Endometrial microvascular endothelial cells (primary cell): Measurements from ENCODE around the gene TMEM202. TPM values are rescaled to one million over a fixed set of nuclear protein-coding genes. Genes with fewer than 3 reads are reported as not detected.
"Not testable (repeated sequence)": the region's sequence is repeated elsewhere in the genome, so short reads cannot be mapped to it uniquely, and the experiment has no call there.

Experiments used
- in situ Hi-C: cut with HindIII; loops from 2 replicates; pipeline ENCODE4 v1.10.0; 2017; ENCODE audit warnings: low sequenced_read_pairs, low pct_unique_long_range_greater_than_20kb; ENCODE audit errors: inconsistent ontology term
- total RNA-seq: library from RNA; depleted of rRNA; stranded (reverse); fragments of >200 nt; gene quantifications from one replicate; pipeline ENCODE4 v1.2.3, GENCODE V29; 2015; ENCODE audit errors: inconsistent ontology term

The TMEM202 gene, protein sequence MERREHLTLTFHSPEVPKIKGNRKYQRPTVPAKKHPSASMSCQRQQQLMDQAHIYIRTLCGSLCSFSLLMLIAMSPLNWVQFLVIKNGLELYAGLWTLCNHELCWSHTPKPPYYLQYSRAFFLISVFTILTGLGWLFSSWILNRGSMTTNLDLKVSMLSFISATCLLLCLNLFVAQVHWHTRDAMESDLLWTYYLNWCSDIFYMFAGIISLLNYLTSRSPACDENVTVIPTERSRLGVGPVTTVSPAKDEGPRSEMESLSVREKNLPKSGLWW
- not detected for total RNA-seq

DNA sequence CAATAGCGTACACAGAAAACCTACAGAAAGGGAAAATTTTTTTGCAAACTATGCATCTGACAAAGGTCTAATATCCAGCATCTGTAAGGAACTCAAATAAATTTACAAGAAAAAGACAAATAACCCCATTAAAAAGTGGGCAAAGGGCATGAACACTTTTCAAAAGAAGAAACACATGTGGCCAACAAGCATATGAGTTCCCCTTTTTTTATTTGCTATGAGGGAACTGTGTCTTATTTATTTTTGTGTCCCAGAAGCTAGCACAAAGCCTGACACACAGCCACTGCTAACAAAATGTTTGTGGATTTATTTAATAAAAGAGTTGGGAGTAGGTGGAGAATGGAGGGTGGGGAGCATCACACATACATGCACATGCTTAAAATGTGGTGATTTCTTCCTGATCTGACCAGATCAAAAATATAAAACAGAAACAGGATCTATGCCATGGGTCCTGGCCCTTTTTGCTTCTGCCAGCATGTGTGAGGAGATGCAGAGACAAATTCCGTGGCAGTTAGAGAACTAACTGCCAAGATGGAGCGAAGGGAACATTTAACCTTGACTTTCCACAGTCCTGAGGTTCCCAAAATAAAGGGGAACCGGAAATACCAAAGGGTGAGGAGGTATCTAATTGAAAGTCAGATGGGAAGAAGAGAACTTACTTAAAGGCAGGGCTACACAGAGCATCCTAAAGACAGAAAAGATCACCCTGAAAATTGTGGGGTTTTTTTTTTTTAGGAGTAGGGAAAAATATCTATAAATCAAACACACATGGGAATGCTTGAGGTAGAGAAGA is at the start of gene TMEM202:
Gene TMEM202 (plus strand): TSS at position 510 of the 793 bp plus-strand sequence. CDS start 22 bp downstream, at position 532.
- in situ Hi-C loops: no loop called here

DNA sequence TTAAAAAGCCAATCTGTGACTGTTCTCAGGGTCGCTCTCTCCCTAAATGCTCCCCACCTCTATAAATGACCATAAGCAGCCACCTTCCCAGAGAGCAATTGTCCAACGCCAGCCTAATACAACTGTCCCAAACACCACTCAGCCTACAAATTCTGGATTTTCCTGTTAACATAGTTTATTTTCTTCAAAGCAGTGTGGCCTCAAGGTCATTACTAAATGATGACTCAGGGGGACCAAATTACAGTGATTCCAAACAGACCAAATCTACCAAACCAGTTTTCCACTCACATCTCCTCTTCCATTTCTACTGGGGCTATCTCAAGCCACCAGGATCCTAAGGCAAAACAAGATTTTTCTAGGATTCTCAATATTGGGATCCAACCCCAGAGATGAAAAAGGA is 44.8 kb upstream of the TMEM202 start:
- in situ Hi-C loops: no loop called here

DNA sequence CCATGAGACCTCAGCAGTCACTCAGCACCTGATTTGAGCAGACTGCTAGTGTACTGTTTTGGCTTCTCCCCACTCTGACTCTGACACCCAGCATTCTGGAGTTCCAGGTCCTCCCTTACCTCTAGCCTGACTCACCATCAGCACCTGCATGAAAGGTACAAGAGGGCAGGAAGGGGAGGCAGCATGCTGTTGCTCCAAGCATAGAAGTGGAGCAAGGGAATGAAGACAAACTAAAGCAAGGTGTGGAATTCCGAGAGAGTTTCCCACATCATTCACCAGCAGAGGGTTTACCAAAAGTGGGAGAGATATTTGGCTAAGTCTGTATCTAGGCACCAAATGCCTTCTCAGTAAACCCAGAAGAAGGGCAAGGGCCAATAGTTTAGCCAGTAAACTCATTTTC is 43.6 kb upstream of the TMEM202 start:
- in situ Hi-C loops: no loop called here

DNA sequence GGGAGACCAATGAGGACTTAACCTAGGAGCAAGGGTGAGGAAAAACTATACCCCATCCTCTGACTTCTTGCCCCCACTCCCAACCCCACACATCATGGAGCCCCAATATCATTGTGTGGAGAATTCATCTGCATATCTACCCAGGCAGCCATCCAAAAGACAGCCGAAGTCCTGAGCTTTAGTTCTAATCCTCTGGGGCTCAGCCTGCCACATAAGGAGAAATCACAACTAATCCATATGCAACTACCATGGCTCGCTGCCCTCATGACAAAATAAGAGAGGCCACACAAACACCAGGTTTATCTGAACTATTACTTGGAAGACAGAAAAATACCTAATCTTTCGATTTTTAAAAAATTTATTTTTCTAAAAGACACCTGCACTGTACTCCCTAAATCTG is 40.0 kb upstream of the TMEM202 start:
- in situ Hi-C loops: no loop called here

DNA sequence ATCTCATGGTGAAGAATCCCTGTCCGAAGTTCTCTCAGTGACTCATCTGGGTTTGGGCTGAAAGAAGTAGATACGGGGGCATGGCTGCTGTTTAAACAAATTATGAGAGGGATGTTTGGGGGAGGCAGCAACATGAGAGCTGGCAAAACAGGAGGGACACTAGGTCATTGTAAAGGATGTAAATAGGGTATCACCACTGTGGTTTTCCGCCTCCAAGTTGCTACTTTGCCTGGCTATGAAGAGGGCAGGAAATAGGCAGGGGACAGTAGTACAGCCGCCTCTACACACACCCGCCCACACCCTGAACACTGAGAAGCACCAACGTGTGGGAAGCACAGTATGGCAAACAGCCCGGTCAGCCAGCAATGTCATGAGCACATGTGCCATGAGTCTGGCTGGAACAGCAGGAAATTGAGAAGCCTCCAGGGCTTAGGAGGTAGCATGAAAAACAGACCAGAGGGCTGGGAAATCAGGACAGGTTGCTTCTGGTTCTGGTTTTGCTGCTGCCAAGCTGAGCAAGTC is 39.4 kb upstream of the TMEM202 start:
- in situ Hi-C loops: no loop called here

DNA sequence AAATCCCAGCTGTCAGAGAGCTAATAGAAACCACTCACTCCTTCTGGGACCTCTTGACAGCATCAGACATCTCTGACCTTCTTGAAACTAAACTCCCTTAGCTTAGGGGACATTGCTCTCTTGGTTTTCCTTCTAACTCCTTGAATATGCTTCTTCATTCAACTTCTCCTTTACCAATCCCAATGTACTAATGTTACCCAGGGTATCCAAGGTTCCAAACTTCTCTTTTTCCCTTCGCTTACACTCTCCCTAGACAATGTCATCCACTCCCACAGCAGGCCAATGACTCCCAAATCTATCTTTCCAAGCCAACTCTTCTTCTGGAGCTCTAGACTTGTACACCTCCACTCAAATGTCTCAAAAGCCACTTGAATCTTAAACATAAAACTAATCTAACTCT is 36.9 kb upstream of the TMEM202 start:
- in situ Hi-C loops: no loop called here

DNA sequence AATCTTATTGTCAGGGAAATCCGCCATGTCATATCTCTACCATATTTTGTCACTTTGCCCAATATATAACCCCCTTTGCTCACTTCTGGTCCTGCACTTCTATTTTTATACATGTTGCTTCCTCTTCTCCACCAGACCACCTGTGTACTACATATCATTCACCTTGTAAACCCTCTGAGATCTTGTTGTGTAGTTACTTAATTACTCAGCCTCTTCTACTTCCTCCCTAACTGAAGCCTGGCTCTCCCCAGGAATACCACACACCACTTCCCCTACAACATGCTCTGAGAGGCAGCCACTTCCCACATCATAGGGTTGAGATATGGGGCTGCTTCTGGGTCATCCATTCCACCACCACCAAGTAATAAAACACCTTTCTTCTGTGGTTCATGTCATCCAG is 32.3 kb upstream of the TMEM202 start:
- in situ Hi-C loops: no loop called here

DNA sequence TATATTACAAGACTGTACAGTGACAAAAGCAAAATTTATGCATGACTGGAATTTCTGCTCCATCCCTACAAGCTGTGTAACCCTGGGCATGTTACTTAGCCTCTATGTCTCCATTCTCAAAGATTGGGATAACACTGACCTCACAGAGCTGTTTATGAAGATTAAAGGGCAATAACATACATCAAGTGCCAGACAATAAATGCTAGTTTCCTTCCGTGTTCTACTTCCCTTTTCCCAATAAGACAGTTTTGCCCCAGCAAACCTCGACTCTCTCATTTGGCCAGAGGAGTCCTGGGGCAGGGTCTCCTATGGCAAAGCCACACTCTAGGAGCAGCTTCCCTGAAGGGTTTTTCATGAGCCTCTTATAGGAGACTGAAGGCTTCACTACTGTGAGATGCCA is 29.8 kb upstream of the TMEM202 start:
- in situ Hi-C loops: no loop called here

DNA sequence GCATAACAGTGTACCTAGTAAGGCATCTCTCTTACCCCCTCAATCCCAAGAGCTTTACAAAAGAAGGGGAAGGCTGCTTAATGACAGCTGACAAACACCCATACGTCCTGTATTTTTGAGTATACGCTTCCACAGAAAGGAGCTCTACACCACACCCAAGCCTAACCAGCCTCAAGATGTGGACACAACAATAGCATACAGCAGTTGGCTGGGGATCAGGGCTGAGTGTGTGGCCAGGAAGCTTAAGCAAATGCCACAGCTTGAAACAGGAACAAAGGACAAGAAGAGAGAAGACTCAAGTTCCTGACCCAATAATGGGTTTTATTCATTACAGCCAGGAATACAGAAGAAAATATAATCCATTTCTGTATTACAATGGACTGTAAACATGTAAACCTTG is 29.2 kb upstream of the TMEM202 start:
- in situ Hi-C loops: no loop called here

DNA sequence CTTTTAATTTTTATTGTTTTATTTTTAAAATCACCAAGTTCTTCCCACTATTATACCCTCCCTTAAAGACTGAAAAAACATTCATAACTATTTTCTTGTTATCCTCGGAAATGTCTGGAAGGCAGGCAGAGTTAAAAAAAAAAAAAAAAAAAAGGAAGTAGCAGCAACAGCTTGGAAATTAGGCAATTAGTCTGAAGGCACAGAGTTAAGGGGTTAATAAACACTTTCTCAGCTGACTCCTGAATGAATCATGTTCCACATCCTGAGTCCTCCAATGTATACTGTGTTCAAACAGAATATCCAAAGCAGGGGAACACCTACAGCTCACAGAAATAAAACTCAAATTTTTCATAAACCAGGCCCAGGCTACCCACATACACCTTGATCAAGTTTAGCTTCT is 28.1 kb upstream of the TMEM202 start:
- in situ Hi-C loops: no loop called here

DNA sequence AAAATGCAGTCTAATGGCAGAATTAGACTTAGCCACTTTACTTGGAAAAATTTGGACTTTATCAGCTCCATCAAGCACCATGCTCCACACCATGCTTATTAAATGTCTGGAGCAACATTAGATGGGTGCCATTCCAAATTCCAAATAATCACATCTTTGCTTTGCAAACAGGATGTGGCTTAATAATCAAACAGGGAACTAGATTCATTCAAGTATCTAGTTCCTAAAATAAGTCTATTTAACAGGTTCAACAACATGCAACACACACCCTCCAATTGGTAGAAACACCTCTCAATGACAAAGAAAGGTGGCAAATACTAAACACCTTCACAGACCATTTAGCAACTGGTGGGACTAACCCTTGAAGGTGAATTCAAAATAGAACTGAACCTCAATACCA is 25.7 kb upstream of the TMEM202 start:
- in situ Hi-C loops: no loop called here

DNA sequence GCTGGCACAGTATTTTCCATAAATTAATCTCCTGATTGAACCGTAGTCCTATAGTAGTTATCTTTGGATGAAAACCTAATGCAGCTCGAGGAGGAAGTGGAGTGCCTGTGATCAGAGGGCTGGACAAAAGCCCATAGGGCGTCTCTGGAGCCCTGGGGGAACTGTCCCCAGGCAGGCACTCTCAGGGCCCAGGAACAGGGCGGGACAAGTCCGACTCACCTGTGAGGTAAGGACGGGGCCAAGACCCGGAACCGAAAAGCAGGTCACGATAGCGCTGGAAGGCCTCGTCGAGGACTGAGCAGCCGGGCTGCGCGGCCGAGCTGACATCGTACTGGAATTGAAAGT is 22.6 kb upstream of the TMEM202 start:
- in situ Hi-C loops: no loop called here

DNA sequence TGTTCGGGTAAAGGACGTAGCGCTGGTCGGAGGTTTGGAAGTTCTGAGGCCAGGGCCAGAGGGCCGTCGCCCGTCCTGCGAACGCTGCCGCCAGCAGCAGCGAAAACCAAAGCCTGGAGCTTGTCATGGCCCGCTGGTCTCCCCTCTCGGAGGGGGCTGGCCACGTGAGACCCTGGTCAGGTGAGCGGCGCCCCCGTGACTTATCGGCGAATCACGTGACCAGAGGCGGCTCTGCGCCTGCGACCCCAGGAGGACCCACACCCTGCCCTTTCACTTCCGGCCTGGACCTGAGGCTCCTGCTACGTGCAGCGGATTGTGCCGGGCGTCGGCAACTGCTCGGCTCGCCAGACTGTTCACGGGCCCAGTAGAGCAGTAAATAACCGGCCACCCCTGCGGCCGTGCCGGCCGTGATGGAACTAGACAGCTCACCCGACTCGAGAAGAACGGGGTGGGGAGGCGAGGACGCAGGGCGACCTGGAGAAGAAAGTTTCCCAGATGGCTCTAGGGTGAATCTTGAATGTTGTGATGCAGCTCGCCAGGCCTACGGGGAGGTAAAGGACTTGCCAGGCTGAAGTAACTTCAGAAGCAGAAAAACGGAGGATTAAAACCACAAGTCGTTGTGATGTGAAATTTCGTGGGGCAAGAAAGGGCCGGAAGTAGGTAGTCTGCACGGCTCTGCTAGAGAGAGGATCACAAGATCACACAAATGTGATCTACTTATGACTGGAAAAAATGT is 22.1 kb upstream of the TMEM202 start, which contains the start of gene HEXA:
Gene HEXA (minus strand): TSS at position 169 of the 736 bp plus-strand sequence. CDS start 42 bp downstream, at position 127.
- in situ Hi-C loops: no loop called here

DNA sequence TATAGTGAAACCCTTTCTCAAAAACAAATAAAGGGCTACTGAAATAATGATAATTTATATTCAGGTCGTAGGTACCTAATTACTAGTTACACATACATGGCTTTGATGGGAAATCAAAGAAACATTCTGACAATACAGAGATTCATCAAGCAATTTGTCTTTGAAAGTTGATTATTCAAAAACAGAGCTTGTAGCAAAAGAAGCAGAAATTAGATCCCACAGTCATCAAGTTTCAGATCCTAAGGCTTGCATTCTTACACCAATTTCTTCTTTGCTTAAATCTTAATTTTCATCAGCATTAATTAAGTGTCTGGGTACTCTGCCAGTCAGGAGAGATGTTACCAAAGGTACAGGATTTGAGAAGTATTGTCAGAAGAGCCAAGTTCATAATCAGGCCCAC is 20.8 kb upstream of the TMEM202 start:
- in situ Hi-C loops: no loop called here

DNA sequence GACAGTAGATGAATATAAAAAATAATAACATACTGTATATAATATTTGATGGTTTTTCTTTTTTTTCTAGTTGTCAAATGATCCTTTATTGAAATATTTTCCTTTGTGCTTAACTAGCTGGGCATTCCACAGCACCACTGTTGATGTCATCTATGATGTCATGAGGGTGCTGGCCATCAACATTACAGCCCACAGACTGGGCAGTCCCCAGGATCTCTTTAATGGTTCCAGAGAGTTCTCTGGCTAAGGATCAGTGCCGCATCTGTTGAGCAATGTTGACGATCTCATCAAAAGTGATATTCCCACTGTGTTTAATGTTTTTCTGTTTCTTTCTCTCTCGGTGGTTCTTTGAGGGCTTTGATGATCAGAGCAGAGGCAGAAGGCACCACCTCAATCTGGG is 19.0 kb upstream of the TMEM202 start:
- in situ Hi-C loops: not testable (repeated sequence)

DNA sequence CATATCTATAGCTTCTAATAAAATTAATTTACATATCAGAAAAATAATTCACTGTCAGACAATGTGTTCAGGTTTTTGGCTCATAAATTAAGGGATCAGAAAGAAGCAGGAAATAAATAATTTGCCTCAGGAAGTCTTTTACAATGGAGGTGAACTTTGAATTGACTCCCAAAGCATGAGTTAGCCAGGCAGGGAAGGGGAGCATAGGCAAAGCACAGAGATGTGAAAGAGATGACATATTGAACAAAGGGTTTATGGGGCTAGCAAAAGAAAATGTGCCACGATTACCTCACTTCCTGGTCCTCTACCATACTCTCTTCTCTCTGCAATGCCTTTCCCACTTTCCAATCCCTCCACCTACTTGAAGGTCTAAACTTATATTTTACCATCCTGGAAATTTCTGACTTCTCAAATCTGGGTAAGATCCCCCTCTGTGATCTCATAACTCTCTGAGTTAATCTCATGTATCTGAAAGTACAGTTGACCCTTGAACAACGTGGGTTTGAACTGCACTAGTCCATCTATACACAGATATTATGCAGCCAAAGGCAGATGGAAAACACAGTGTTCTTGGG is 18.2 kb upstream of the TMEM202 start:
- in situ Hi-C loops: no loop called here

DNA sequence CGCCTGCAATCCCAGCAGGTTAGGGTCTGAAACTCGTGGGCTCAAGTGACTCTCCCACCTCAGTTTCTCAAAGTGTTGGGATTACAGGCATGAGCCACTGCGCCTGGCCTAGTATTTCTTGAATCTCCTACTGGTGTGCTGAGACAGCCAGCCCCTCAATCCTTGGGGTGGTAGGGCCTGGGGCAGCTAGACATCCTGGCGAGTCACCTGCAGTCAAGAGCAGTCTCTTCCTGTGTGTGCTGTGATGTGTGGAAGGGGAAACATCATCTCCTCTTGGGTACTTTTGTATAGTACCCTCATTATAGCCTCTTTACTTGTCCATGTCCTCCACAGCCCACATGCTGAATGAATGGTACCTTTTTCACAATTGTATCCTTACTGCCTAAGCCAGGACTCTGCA is 17.4 kb upstream of the TMEM202 start:
- in situ Hi-C loops: no loop called here

DNA sequence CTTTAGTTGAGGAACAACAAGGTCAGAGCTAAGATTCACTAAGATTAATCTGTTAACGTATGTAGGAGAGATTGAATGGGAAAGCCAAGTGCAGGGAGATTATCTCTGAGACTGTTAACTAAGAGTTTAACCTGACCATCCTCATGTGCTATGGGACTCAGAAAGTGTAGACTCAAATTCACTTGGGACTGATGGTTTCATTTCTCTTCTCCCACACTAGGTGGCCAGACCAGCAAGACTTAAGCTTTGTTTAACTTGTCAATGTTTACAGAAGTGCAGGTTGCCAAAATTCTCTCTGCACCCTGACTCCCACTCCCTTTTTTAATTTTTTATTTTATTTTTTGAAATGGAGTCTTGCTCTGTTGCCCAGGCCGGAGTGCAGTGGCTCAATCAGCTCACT is 16.0 kb upstream of the TMEM202 start:
- in situ Hi-C loops: no loop called here

DNA sequence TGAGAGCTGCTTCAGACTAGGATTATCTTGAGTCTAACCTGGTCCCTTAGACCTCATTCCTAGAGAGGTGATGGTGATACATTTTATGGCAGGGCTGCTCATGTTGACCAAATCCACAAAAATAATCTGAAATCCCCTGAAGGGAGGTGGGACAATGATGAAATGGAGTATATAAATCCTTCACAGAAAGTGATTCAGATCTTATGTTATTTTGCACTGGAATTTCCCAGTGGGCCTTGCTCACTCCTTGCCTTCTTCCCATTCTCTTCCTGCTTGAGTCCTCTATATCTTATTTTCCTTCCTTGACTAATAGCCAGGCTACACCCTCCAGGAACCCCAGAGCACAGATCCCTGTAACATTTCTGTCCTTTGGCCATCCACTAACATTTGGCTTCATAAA is 10.4 kb upstream of the TMEM202 start:
- in situ Hi-C loops: no loop called here
